ENCODE data around the gene FES. TPM values are rescaled to one million over a fixed set of nuclear protein-coding genes. Genes with fewer than 3 reads are reported as not detected.
A peak's percentile ranks its signal among the peaks of the same experiment; 100 is the strongest.

Gene FES
- total and polyA plus RNA-seq, 9 donors: 2.2 to 37.2 (median 24.8) TPM

DNA sequence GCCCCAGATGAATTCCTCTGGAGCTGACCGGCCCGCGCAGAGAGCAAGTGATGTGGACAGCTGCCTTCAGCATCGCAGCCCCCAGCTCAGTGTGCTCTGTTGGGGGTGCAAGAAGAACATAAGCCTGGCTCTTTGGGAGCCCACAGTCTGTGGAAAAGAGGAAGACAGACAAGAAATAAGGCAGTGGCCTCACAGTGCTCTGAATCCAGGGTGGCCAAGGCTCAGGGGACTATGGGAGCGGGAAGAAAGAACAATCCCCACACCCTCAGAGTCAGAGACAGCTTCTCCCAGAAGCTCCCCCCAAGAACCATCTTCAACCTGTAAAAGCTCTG is 48.3 kb downstream of the FES start:
- Histone ChIP-seq H3K36me3 (no peaks in the 10 kb centered on the region), H3K4me3 (peak overlapping the region; percentile 69), H3K4me1 (ENCODE audit: insufficient read depth) (peaks cover 18% of the 10 kb centered on the region), H3K27ac (peak overlapping the region in 1 of 2 donors; percentile 81), H3K9me3 (no peaks in the 10 kb centered on the region), H3K27me3 (no peaks in the 10 kb centered on the region)
- TF ChIP-seq POLR2A (IDR thresholded peaks at IDR 0.05) (no peak), EP300 (IDR thresholded peaks at IDR 0.05) (no peak)
- TF ChIP-seq, protein P1, sequence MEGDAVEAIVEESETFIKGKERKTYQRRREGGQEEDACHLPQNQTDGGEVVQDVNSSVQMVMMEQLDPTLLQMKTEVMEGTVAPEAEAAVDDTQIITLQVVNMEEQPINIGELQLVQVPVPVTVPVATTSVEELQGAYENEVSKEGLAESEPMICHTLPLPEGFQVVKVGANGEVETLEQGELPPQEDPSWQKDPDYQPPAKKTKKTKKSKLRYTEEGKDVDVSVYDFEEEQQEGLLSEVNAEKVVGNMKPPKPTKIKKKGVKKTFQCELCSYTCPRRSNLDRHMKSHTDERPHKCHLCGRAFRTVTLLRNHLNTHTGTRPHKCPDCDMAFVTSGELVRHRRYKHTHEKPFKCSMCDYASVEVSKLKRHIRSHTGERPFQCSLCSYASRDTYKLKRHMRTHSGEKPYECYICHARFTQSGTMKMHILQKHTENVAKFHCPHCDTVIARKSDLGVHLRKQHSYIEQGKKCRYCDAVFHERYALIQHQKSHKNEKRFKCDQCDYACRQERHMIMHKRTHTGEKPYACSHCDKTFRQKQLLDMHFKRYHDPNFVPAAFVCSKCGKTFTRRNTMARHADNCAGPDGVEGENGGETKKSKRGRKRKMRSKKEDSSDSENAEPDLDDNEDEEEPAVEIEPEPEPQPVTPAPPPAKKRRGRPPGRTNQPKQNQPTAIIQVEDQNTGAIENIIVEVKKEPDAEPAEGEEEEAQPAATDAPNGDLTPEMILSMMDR (IDR thresholded peaks at IDR 0.05): no peak
- intact Hi-C loops (cut with DNase I): no loop called here
- 19 to 20% (median 20%) methylated on average over 5 of the region's 5 CpGs for WGBS, 3 donors
- no peak for DNase-seq

DNA sequence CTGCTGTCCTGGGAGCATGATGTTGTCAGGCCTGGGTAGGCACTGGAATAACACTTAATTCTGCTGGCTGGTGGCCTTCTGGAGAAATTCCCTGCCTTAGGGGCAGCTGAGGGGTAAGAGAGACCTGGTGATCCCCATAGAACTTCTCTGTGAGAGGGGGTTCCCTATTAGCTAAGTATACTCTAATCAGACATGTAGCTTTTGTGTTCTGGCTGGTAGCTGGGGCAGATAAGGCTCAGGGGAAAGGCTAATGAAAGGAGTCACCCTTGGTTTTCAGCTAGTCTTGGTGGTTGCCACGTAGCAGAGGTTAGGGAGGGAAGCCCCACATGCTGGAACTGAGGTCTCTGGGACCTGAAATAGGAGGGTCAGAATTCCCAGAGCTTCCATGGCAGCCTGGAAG is 49.0 kb downstream of the FES start:
- H3K9me3 ChIP-seq: no peaks in the 10 kb centered on the region
- no peaks in the 10 kb centered on the region for H3K27me3 ChIP-seq
- peaks cover 18% of the 10 kb centered on the region for H3K4me1 ChIP-seq (ENCODE audit: insufficient read depth)
- DNase-seq: no peak
- no peaks in the 10 kb centered on the region for H3K36me3 ChIP-seq
- no peak overlapping the region for H3K4me3 ChIP-seq
- 73 to 77% (median 76%) methylated on average over 1 of the region's 1 CpG for WGBS, 3 donors
- no peak for TF ChIP-seq POLR2A (IDR thresholded peaks at IDR 0.05)
- TF ChIP-seq, protein P1 (IDR thresholded peaks at IDR 0.05): no peak
- no peak for TF ChIP-seq EP300 (IDR thresholded peaks at IDR 0.05)
- intact Hi-C loops (cut with DNase I): no loop called here
- no peak overlapping the region for H3K27ac ChIP-seq

DNA sequence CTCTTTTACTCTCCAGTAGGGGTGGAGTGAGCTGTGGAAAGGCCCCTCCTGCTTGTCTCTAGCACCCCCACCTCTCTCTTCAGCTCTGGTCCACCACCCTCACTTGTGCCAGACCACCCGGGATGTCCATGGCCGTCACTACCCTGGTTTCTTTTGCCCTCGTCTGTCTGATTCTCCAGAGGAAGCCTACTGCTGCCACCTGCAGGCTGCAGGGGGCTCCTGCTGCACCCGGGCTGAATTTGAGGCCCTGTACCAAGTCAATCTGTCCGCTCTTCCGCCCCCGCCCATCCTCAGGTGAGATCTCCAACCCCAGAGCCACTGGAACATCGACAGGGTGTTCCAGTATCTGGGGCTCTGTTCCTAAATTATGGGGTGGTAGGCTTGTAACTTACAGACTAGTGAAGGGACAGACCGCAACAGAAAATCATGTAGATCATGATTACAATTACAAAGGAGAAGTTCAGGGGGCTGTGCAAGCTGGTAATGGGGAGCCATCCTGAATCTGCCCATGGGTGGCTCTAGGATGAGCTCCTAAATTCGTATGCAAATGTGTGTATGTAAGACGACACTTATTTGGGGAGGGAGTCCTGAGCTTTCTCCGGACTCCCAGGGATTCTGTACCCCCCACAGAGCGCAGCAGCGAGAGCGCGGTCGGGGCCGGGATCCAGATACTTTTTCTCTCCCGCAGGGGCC is 50.1 kb downstream of the FES start:
- Histone ChIP-seq H3K27ac (peak overlapping the region; percentile 70 to 76), H3K27me3 (no peaks in the 10 kb centered on the region), H3K4me3 (peak overlapping the region; percentile 63), H3K36me3 (no peaks in the 10 kb centered on the region), H3K9me3 (no peaks in the 10 kb centered on the region), H3K4me1 (ENCODE audit: insufficient read depth) (peaks cover 18% of the 10 kb centered on the region)
- intact Hi-C loops (cut with DNase I): loop anchor here in 1 of 4 donors (1.0 kb wide), 1 partner anchor 32 kb away; no protein-coding TSS in a partner anchor
- 1 to 2% (median 1%) methylated on average over 19 of the region's 19 CpGs for WGBS, 3 donors
- TF ChIP-seq, protein P1 (IDR thresholded peaks at IDR 0.05): peak; percentile 66 to 84 (median 72)
- TF ChIP-seq EP300 (IDR thresholded peaks at IDR 0.05) (no peak), POLR2A (IDR thresholded peaks at IDR 0.05) (no peak)
- DNase-seq: peak; percentile 80 to 88 (median 86)

DNA sequence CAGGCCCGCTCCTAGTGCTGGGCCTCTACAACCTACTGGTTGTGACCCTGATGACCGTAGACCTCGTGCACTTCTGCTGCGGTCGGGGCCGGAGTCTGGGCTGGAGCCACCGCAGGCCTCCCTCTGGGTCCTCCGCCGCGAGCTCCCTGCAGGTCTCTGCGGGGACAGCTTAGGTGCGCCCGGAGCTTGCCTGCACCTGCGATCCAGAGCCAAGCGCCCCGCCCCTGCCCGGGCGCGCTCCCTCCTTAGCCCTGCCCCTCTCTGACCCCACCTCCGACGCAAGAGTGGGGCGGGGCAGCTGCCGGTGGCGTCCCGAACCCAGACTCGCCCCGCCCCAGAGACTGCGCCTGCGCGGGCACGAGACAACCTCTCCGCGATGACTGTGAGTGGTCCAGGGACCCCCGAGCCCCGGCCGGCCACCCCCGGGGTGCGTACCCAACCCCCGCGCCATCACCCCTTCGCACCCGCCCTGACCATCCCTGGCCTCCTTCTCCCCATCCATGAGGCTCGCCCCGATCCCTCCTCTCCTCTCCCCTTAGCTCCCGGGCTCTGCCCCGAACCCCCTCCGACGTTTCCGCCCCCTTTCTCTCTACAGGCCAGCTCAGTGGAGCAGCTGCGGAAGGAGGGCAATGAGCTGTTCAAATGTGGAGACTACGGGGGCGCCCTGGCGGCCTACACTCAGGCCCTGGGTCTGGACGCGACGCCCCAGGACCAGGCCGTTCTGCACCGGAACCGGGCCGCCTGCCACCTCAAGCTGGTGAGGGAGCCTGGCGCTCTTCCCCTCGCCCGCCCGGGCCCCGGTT is 50.8 kb downstream of the FES start, which contains the start of gene UNC45A:
UNC45A (plus strand) TSS at position 337 of the 803 bp plus-strand sequence; CDS start at position 377, 40 bp downstream.
- Histone ChIP-seq H3K4me3 (peak within 1 kb of the TSS; percentile 63), H3K36me3 (no peaks in the 10 kb centered on the region), H3K27ac (peak within 1 kb of the TSS; percentile 70 to 76), H3K4me1 (ENCODE audit: insufficient read depth) (peaks cover 18% of the 10 kb centered on the region), H3K9me3 (no peaks in the 10 kb centered on the region), H3K27me3 (no peaks in the 10 kb centered on the region)
- TF ChIP-seq, protein P1 (IDR thresholded peaks at IDR 0.05): no peak
- peak; percentile 30 for TF ChIP-seq POLR2A (IDR thresholded peaks at IDR 0.05)
- TF ChIP-seq EP300 (IDR thresholded peaks at IDR 0.05): no peak
- 1 to 2% (median 2%) methylated on average over 33 to 65 of the region's 65 CpGs for WGBS, 3 donors
- DNase-seq: peak; percentile 89 to 93 (median 91)
- intact Hi-C loops (cut with DNase I): loop anchor here in 1 of 4 donors (1.0 kb wide), 1 partner anchor 33 kb away; no protein-coding TSS in a partner anchor
